Pancreas (tissue), 10 donors: ENCODE data around the gene AIFM3. TPM values are rescaled to one million over a fixed set of nuclear protein-coding genes. Genes with fewer than 3 reads are reported as not detected.

Source experiments
- ATAC-seq, 4 donors: fragments of 200-7000 bp; cut with Tn5 transposase; one replicate each; pipeline versions ENCODE4 v1.8.0 to v1.9.1; 2020; ENCODE audit warnings: mild to moderate bottlenecking in 4 of 4, moderate library complexity in 4 of 4
- DNase-seq, 6 donors: peaks; one replicate each; pipeline ENCODE4 v3.0.0-alpha.2; 2020
- FAIRE-seq: peaks from 2 replicates; lab custom pipeline; 2012; peaks lifted over from hg19 to GRCh38; lab: Jason Lieb, UNC
- H3K27ac ChIP-seq, 4 donors: fragments of 200-600 bp; sonication (generic); 1 replicate in 3 of 4; 2 replicates in 1 of 4; pipeline versions ENCODE4 v1.5.0 to v1.8.0; 2020
- H3K27me3 ChIP-seq, 4 donors: fragments of 200-600 bp; one replicate each; pipeline ENCODE4 v1.8.0; 2021
- H3K36me3 ChIP-seq, 3 donors: fragments of 200-600 bp; sonication (generic) in 1 of 3; one replicate each; pipeline versions ENCODE4 v1.5.0 to v1.8.0; 2020 to 2021
- H3K4me1 ChIP-seq, 3 donors: fragments of 200-600 bp; one replicate each; pipeline ENCODE4 v1.8.0; 2021
- H3K4me3 ChIP-seq, 4 donors: fragments of 200-600 bp; sonication (generic) in 2 of 4; one replicate each; pipeline versions ENCODE4 v1.5.0 to v1.8.0; 2020 to 2021
- H3K9me3 ChIP-seq, 4 donors: fragments of 200-600 bp; one replicate each; pipeline ENCODE4 v1.8.0; 2021
- CTCF ChIP-seq, 4 donors: fragments of 200-600 bp; sonication (generic) in 3 of 4; IDR thresholded peaks; one replicate each; pipeline versions ENCODE4 v1.5.0 to v1.8.0; 2021; ENCODE audit warnings: antibody characterized with exemption in 4 of 4
- WGBS, 2 donors: extraction: QIAGEN DNeasy Blood & Tissue Kit; methylation state at CpG; one replicate each; pipeline ENCODE4 v1.1.7; 2013; 5-methylcytosine and 5-hydroxymethylcytosine counted together
- intact Hi-C, 3 donors: fragments of 100-400 bp; cut with DNase I; formaldehyde crosslinking; loops; one replicate each; pipeline versions ENCODE4 v1.11.1 to v1.14.2; 2022
- polyA plus RNA-seq, 2 donors: library from polyadenylated mRNA; stranded (reverse); fragments of 200-250 nt; gene quantifications; one replicate each; pipeline ENCODE4 v1.2.3, GENCODE V29; 2013
- total RNA-seq, 6 donors: library from RNA; stranded (reverse); fragmentation: NEBNext Ultra II Directional in 4 of 6; extraction: Animal tissue kit (Norgen Biotek cat#: 25700) in 4 of 6; gene quantifications; one replicate each; pipeline versions ENCODE4 v1.2.1 to v1.2.4, GENCODE V29; 2021 to 2023
- donor health status: healthy with polysubstance abuse.
- donor health status: DM: no; HTN: no; CAD: no; lungs with moderate emphysema.
- donor health status: DM: no; HTN: no; CAD: no.
- donor health status: control.
- donor health status: control.
- donor health status: Bipolar disorder and iron deficiency.
- donor health status: DM: yes; HTN: yes; CAD: no.
- donor health status: DM: no; HTN: no; CAD: no.
- donor health status: DM: no; HTN: no; CAD: no.
- donor health status: DM: yes; HTN: yes; CAD: no.

Gene AIFM3
- total and polyA plus RNA-seq, 8 donors: 0.63 to 4.5 (median 1.1) TPM

GRCh38 chr22:20981787-20982562 is 14.9 kb downstream of the AIFM3 start, which contains the start of gene LZTR1:
TSS of gene LZTR1 (plus strand) at chr22:20982297. CDS start at chr22:20982372, 75 bp downstream.
- ATAC-seq: peak; percentile 92 to 96 (median 95)
- peak; percentile 73 to 93 (median 82) for DNase-seq
- Histone ChIP-seq H3K27ac (peak within 1 kb of the TSS; percentile 77 to 89 (median 84)), H3K9me3 (no peaks in the 10 kb centered on the region), H3K27me3 (no peaks in the 10 kb centered on the region), H3K4me1 (peaks cover 3 to 21% (median 4%) of the 10 kb centered on the region in 3 donors), H3K4me3 (peak within 1 kb of the TSS; percentile 72 to 96 (median 88)), H3K36me3 (peaks cover 0 to 3% (median 0%) of the 10 kb centered on the region in 3 donors)
- no peak for FAIRE-seq
- 0 to 1% methylated on average over 82 to 87 of the region's 87 CpGs for WGBS, 2 donors
- intact Hi-C loops: no loop called here
- peak in 1 of 4 donors; percentile 14 for TF ChIP-seq CTCF (IDR thresholded peaks at IDR 0.05)

GRCh38 chr22:20982563-20982882 is 15.5 kb downstream of the AIFM3 start:
- DNase-seq (no peak), FAIRE-seq (no peak), ATAC-seq (peak; percentile 1 to 14 (median 11))
- WGBS, 2 donors: 1 to 2% methylated on average over 12 of the region's 12 CpGs
- intact Hi-C loops: no loop called here
- H3K36me3 ChIP-seq: peaks cover 0 to 8% (median 0%) of the 10 kb centered on the region in 3 donors
- H3K4me3 ChIP-seq: peak overlapping the region; percentile 72 to 96 (median 88)
- peak overlapping the region in 2 of 4 donors; percentile 85 to 89 for H3K27ac ChIP-seq
- H3K4me1 ChIP-seq: peaks cover 3 to 21% (median 4%) of the 10 kb centered on the region in 3 donors
- no peak for TF ChIP-seq CTCF (IDR thresholded peaks at IDR 0.05)
- no peaks in the 10 kb centered on the region for H3K9me3 ChIP-seq
- no peaks in the 10 kb centered on the region for H3K27me3 ChIP-seq

GRCh38 chr22:20983081-20983771 is 16.2 kb downstream of the AIFM3 start:
- WGBS, 2 donors: 72 to 77% methylated on average over 5 of the region's 5 CpGs
- H3K27ac ChIP-seq: no peak overlapping the region

GRCh38 chr22:20985720-20986119 is 18.7 kb downstream of the AIFM3 start:
- Histone ChIP-seq H3K27me3 (no peaks in the 10 kb centered on the region), H3K4me3 (no peak overlapping the region), H3K4me1 (peaks cover 0 to 13% (median 4%) of the 10 kb centered on the region in 3 donors), H3K27ac (no peak overlapping the region), H3K9me3 (no peaks in the 10 kb centered on the region), H3K36me3 (peaks cover 0 to 9% (median 0%) of the 10 kb centered on the region in 3 donors)
- WGBS, 2 donors: 91 to 94% methylated on average over 7 of the region's 7 CpGs
- TF ChIP-seq CTCF (IDR thresholded peaks at IDR 0.05): no peak
- ATAC-seq (no peak), DNase-seq (peak in 1 of 6 donors; percentile 36), FAIRE-seq (no peak)
- intact Hi-C loops: no loop called here

More at GRCh38 chr22:20983081-20983771, 16.2 kb downstream of the AIFM3 start:
- FAIRE-seq: no peak
- Histone ChIP-seq H3K9me3 (no peaks in the 10 kb centered on the region), H3K27me3 (no peaks in the 10 kb centered on the region), H3K36me3 (peaks cover 0 to 9% (median 0%) of the 10 kb centered on the region in 3 donors), H3K4me3 (peak overlapping the region in 2 of 4 donors; percentile 84 to 96), H3K4me1 (peaks cover 3 to 21% (median 4%) of the 10 kb centered on the region in 3 donors)
- DNase-seq: no peak
- intact Hi-C loops: no loop called here
- no peak for ATAC-seq
- no peak for TF ChIP-seq CTCF (IDR thresholded peaks at IDR 0.05)
